Left ventricle myocardium inferior (tissue), 1 donor: ENCODE data around the gene C3orf49. TPM values are rescaled to one million over a fixed set of nuclear protein-coding genes. Genes with fewer than 3 reads are reported as not detected.

ENCODE experiments used
- DNase-seq: peaks from one replicate; pipeline ENCODE4 v3.0.0-alpha.2; 2020
- H3K27ac ChIP-seq: fragments of 200-600 bp; replicated peaks from 2 replicates; pipeline ENCODE4 v1.8.0; 2021
- H3K27me3 ChIP-seq: fragments of 200-600 bp; 2 replicates; pipeline ENCODE4 v1.8.0; 2021; ENCODE audit warnings: low read depth
- H3K36me3 ChIP-seq: fragments of 200-600 bp; 2 replicates; pipeline ENCODE4 v1.8.0; 2021
- H3K4me1 ChIP-seq: fragments of 200-600 bp; 2 replicates; pipeline ENCODE4 v1.8.0; 2021
- H3K4me3 ChIP-seq: fragments of 200-600 bp; 2 replicates; pipeline ENCODE4 v1.8.0; 2021; ENCODE audit warnings: mild to moderate bottlenecking, moderate library complexity
- H3K9me3 ChIP-seq: fragments of 200-600 bp; replicated peaks from 2 replicates; pipeline ENCODE4 v1.8.0; 2021
- CTCF ChIP-seq: fragments of 200-600 bp; IDR thresholded peaks from 2 replicates; pipeline ENCODE4 v1.8.0; 2021; ENCODE audit warnings: antibody characterized with exemption, mild to moderate bottlenecking, borderline replicate concordance
- intact Hi-C: fragments of 100-400 bp; cut with micrococcal nuclease; formaldehyde crosslinking; loops from one replicate; pipeline ENCODE4 v1.11.0; 2022
- total RNA-seq: library from RNA; stranded (reverse); fragmentation: NEBNext Ultra II Directional; extraction: Animal tissue kit (Norgen Biotek cat#: 25700); gene quantifications from one replicate; pipeline ENCODE4 v1.2.1, GENCODE V29; 2021
- donor health status: DM: no; HTN: yes; CAD: no; lungs with severe emphysema.

Gene C3orf49
- total RNA-seq, 1 donor from 2014 or later = not detected

- no peaks in the 10 kb centered on the region for H3K4me1 ChIP-seq
- no peaks in the 10 kb centered on the region for H3K27me3 ChIP-seq
- DNase-seq = no peak
- peaks cover 8% of the 10 kb centered on the region for H3K36me3 ChIP-seq
- peaks cover 6% of the 10 kb centered on the region for H3K9me3 ChIP-seq
- intact Hi-C loops = no loop called here
- TF ChIP-seq CTCF = no peak
- no peak overlapping the region for H3K4me3 ChIP-seq
- H3K27ac ChIP-seq = no peak overlapping the region
Measured at GRCh38 chr3:63808633-63809032, 10.5 kb upstream of the C3orf49 start.

- no peaks in the 10 kb centered on the region for H3K4me1 ChIP-seq
- intact Hi-C loops = no loop called here
- DNase-seq = no peak
- no peak overlapping the region for H3K27ac ChIP-seq
- peaks cover 6% of the 10 kb centered on the region for H3K9me3 ChIP-seq
- H3K27me3 ChIP-seq = no peaks in the 10 kb centered on the region
- TF ChIP-seq CTCF = no peak
- H3K4me3 ChIP-seq = no peak overlapping the region
- peaks cover 8% of the 10 kb centered on the region for H3K36me3 ChIP-seq
Measured at GRCh38 chr3:63809607-63810006, 9.5 kb upstream of the C3orf49 start.

GRCh38 chr3:63814237-63814636 is 4.9 kb upstream of the C3orf49 start:
- Histone ChIP-seq H3K36me3 (no peaks in the 10 kb centered on the region), H3K4me1 (peaks cover 4% of the 10 kb centered on the region), H3K27ac (no peak overlapping the region), H3K9me3 (no peaks in the 10 kb centered on the region), H3K27me3 (no peaks in the 10 kb centered on the region), H3K4me3 (no peak overlapping the region)
- no peak for DNase-seq
- intact Hi-C loops = no loop called here
- no peak for TF ChIP-seq CTCF

- no peak for DNase-seq
- Histone ChIP-seq H3K27ac (no peak overlapping the region), H3K36me3 (no peaks in the 10 kb centered on the region), H3K4me1 (peaks cover 4% of the 10 kb centered on the region), H3K9me3 (no peaks in the 10 kb centered on the region), H3K4me3 (no peak overlapping the region), H3K27me3 (no peaks in the 10 kb centered on the region)
- TF ChIP-seq CTCF = no peak
- intact Hi-C loops = no loop called here
Measured at GRCh38 chr3:63817225-63817624, 1.9 kb upstream of the C3orf49 start.

GRCh38 chr3:63818282-63819150 is 583 bp upstream of the C3orf49 start:
- Histone ChIP-seq H3K4me1 (peaks cover 4% of the 10 kb centered on the region), H3K4me3 (no peak overlapping the region), H3K27me3 (no peaks in the 10 kb centered on the region), H3K36me3 (no peaks in the 10 kb centered on the region), H3K9me3 (no peaks in the 10 kb centered on the region), H3K27ac (no peak overlapping the region)
- peak; percentile 91 for TF ChIP-seq CTCF
- intact Hi-C loops = loop anchor here (2.0 kb wide), 1 partner anchor 468 kb away; no protein-coding TSS in a partner anchor
- DNase-seq = peak; percentile 20
